Measurements from ENCODE around the gene PTCD1. TPM values are rescaled to one million over a fixed set of nuclear protein-coding genes. Genes with fewer than 3 reads are reported as not detected.
"Not testable (repeated sequence)": the region's sequence is repeated elsewhere in the genome, so short reads cannot be mapped to it uniquely, and the experiment has no call there.

PTCD1 gene
- polyA plus RNA-seq, 3 donors: 3.6 to 4.6 (median 4.1) TPM

- no peak for DNase-seq (ENCODE audit: low read depth in 3 of 3, low spot score in 2 of 3)
Observed at GRCh38 chr7:99452541-99452940, 13.9 kb upstream of the PTCD1 start.

- no peak for DNase-seq (ENCODE audit: low read depth in 3 of 3, low spot score in 2 of 3)
Observed at GRCh38 chr7:99451936-99452335, 13.3 kb upstream of the PTCD1 start.

- DNase-seq (ENCODE audit: low read depth in 3 of 3, low spot score in 2 of 3): no peak
Observed at GRCh38 chr7:99449326-99449725, 10.7 kb upstream of the PTCD1 start.

GRCh38 chr7:99448855-99449254 is 10.3 kb upstream of the PTCD1 start:
- no peak for DNase-seq (ENCODE audit: low read depth in 3 of 3, low spot score in 2 of 3)

GRCh38 chr7:99447943-99448342 is 9.3 kb upstream of the PTCD1 start:
- DNase-seq (ENCODE audit: low read depth in 3 of 3, low spot score in 2 of 3): no peak

GRCh38 chr7:99446096-99446495 is 7.5 kb upstream of the PTCD1 start:
- no peak for DNase-seq (ENCODE audit: low read depth in 3 of 3, low spot score in 2 of 3)

GRCh38 chr7:99440195-99440594 is 1.6 kb upstream of the PTCD1 start:
- no peak for DNase-seq (ENCODE audit: low read depth in 3 of 3, low spot score in 2 of 3)

- DNase-seq (ENCODE audit: low read depth in 3 of 3, low spot score in 2 of 3): no peak
Observed at GRCh38 chr7:99437946-99438572, 539 bp downstream of the PTCD1 start.

- DNase-seq (ENCODE audit: low read depth in 3 of 3, low spot score in 2 of 3): no peak
Observed at GRCh38 chr7:99433158-99433557, 5.4 kb downstream of the PTCD1 start.

- DNase-seq (ENCODE audit: low read depth in 3 of 3, low spot score in 2 of 3): not testable (repeated sequence)
Observed at GRCh38 chr7:99431756-99432540, 6.7 kb downstream of the PTCD1 start.

- DNase-seq (ENCODE audit: low read depth in 3 of 3, low spot score in 2 of 3): no peak
Observed at GRCh38 chr7:99429756-99430155, 8.8 kb downstream of the PTCD1 start.

GRCh38 chr7:99428972-99429566 is 9.5 kb downstream of the PTCD1 start:
- no peak for DNase-seq (ENCODE audit: low read depth in 3 of 3, low spot score in 2 of 3)

GRCh38 chr7:99424932-99425730 is 13.5 kb downstream of the PTCD1 start:
- no peak for DNase-seq (ENCODE audit: low read depth in 3 of 3, low spot score in 2 of 3)

GRCh38 chr7:99422625-99423024 is 16.0 kb downstream of the PTCD1 start:
- DNase-seq (ENCODE audit: low read depth in 3 of 3, low spot score in 2 of 3): no peak

GRCh38 chr7:99422186-99422585 is 16.4 kb downstream of the PTCD1 start:
- DNase-seq (ENCODE audit: low read depth in 3 of 3, low spot score in 2 of 3): no peak

- DNase-seq (ENCODE audit: low read depth in 3 of 3, low spot score in 2 of 3): no peak
Observed at GRCh38 chr7:99420986-99421385, 17.6 kb downstream of the PTCD1 start.

GRCh38 chr7:99420213-99420612 is 18.4 kb downstream of the PTCD1 start:
- DNase-seq (ENCODE audit: low read depth in 3 of 3, low spot score in 2 of 3): no peak

- DNase-seq (ENCODE audit: low read depth in 3 of 3, low spot score in 2 of 3): no peak
Observed at GRCh38 chr7:99419323-99420021, 19.1 kb downstream of the PTCD1 start.

GRCh38 chr7:99418260-99418659 is 20.3 kb downstream of the PTCD1 start:
- no peak for DNase-seq (ENCODE audit: low read depth in 3 of 3, low spot score in 2 of 3)

GRCh38 chr7:99415513-99416127 is 23.0 kb downstream of the PTCD1 start:
- not testable (repeated sequence) for DNase-seq (ENCODE audit: low read depth in 3 of 3, low spot score in 2 of 3)
